Suprapubic skin (tissue), 4 donors: Measurements from ENCODE around the gene CNOT11. TPM values are rescaled to one million over a fixed set of nuclear protein-coding genes. Genes with fewer than 3 reads are reported as not detected.

Source experiments
- DNase-seq, 2 donors: peaks; one replicate each; pipeline ENCODE4 v3.0.0-alpha.2; 2019; ENCODE audit warnings: low spot score in 2 of 2
- H3K27ac ChIP-seq: fragments of 200-600 bp; sonication (generic); one replicate; pipeline ENCODE4 v1.5.1; 2019
- H3K27me3 ChIP-seq: fragments of 200-600 bp; sonication (generic); one replicate; pipeline ENCODE4 v1.5.1; 2019
- H3K36me3 ChIP-seq: fragments of 200-600 bp; sonication (generic); one replicate; pipeline ENCODE4 v1.5.1; 2019
- H3K4me1 ChIP-seq: fragments of 200-600 bp; sonication (generic); one replicate; pipeline ENCODE4 v1.5.1; 2019
- H3K4me3 ChIP-seq: fragments of 200-600 bp; sonication (generic); one replicate; pipeline ENCODE4 v1.5.1; 2019; ENCODE audit warnings: mild to moderate bottlenecking
- H3K9me3 ChIP-seq: fragments of 200-600 bp; sonication (generic); one replicate; pipeline ENCODE4 v1.5.1; 2019
- EP300 ChIP-seq: sonication (generic); formaldehyde crosslinking; IDR thresholded peaks from one replicate; pipeline ENCODE4 v1.6.1; 2017; ENCODE audit warnings: antibody characterized with exemption
- POLR2A ChIP-seq, 2 donors: fragments of 450-650 bp; IDR thresholded peaks; one replicate each; pipeline ENCODE4 v1.6.1; 2017; ENCODE audit warnings: antibody characterized with exemption in 2 of 2, mild to moderate bottlenecking in 2 of 2, moderate library complexity in 2 of 2
- POLR2AphosphoS5 ChIP-seq, 3 donors: sonication (generic); formaldehyde crosslinking; IDR thresholded peaks; one replicate each; pipeline ENCODE4 v1.6.1; 2017; ENCODE audit warnings: antibody characterized with exemption in 3 of 3
- WGBS: methylation state at CpG from one replicate; pipeline ENCODE4 v1.1.5; 2018; 5-methylcytosine and 5-hydroxymethylcytosine counted together
- total RNA-seq, 4 donors: library from RNA; depleted of rRNA; stranded (reverse); fragments of >200 nt; gene quantifications; one replicate each; pipeline ENCODE4 v1.1.0, GENCODE V29; 2016
- TF ChIP-seq, protein P1 (sequence below), 2 donors: fragments of 200-600 bp in 1 of 2; fragments of 450-650 bp in 1 of 2; sonication (generic) in 1 of 2; IDR thresholded peaks; one replicate each; pipeline ENCODE4 v1.5.1; 2016 to 2019; ENCODE audit warnings: antibody characterized with exemption in 2 of 2, mild to moderate bottlenecking in 1 of 2, moderate library complexity in 1 of 2

Gene CNOT11
- 10 to 100 TPM; 24.9 to 32.7 (median 28.6) TPM for total RNA-seq

DNA sequence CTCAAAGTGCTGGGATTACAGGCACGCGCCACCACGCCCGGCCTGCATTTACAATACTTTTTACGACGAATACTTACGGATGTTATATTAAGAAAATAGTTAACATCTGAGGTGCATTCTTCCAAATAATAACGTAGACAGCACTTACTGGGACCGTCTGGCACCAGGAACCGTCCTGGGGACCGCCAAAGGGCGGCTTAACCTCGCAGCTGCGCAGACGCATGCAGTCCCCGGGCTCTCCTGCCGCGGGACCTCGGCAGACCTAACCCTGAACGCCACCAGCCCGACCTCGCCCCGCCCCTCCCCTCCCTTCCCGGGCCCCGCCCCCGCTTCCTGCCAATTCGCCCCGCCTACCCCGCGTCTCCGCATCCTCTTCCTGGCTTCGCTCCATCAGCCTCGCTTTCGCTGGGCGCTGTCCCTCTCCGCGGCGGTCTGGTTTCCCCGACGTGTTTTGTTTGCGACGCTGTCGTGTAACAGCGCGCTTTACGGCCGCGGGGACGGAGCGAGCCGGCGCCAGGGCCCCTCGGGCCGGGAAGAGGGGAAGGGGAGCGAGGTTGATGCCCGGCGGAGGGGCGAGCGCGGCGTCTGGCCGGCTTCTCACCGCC, at the start of gene CNOT11:
Gene CNOT11 (plus strand): TSS at position 479 of the 605 bp plus-strand sequence. CDS start 79 bp downstream, at position 558.
- Histone ChIP-seq H3K27me3 (no peaks in the 10 kb centered on the region), H3K36me3 (no peaks in the 10 kb centered on the region), H3K4me3 (peak within 1 kb of the TSS; percentile 79), H3K4me1 (peaks cover 44% of the 10 kb centered on the region), H3K9me3 (no peaks in the 10 kb centered on the region), H3K27ac (peak within 1 kb of the TSS; percentile 91)
- DNase-seq, result peak; percentile 98 to 99
- under 1% methylated on average over 21 of the region's 63 CpGs for WGBS
- TF ChIP-seq, protein P1, sequence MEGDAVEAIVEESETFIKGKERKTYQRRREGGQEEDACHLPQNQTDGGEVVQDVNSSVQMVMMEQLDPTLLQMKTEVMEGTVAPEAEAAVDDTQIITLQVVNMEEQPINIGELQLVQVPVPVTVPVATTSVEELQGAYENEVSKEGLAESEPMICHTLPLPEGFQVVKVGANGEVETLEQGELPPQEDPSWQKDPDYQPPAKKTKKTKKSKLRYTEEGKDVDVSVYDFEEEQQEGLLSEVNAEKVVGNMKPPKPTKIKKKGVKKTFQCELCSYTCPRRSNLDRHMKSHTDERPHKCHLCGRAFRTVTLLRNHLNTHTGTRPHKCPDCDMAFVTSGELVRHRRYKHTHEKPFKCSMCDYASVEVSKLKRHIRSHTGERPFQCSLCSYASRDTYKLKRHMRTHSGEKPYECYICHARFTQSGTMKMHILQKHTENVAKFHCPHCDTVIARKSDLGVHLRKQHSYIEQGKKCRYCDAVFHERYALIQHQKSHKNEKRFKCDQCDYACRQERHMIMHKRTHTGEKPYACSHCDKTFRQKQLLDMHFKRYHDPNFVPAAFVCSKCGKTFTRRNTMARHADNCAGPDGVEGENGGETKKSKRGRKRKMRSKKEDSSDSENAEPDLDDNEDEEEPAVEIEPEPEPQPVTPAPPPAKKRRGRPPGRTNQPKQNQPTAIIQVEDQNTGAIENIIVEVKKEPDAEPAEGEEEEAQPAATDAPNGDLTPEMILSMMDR (IDR thresholded peaks at IDR 0.05), result no peak
- peak in 1 of 2 donors; percentile 77 for TF ChIP-seq POLR2A (IDR thresholded peaks at IDR 0.05)
- TF ChIP-seq POLR2AphosphoS5 (IDR thresholded peaks at IDR 0.05), result peak in 2 of 3 donors; percentile 50 to 58
- no peak for TF ChIP-seq EP300

DNA sequence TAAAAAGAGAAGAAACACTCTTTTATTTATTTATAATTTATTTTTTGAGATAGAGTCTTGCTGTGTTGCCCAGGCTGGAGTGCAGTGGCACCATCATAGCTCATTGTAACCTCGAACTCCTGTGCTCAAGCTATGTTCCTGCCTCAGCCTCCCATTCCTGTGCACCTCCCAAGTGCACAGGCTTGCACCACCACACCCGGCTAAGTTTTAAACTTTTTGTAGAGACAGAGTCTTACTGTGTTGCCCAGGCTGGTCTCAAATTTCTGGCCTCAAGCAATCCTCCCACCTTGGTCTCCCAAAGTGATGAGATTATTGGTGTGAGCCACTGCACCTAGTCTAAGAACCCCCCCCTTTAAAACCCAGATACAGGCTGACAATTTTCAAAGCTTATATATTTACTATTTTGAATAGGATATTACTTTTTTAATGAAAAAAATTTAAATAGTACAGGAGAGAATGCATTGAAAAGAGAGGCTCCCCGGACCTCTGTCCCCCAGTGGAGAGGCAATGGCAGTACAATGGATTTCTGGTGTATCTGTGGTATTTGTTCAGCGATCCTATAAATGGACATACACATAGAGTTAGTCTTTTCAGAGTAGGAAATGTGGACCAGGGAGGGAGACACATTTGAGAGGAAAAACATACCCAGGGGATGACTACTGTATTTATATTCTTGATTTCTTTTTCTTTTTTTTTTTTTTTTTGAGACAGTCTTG, 48.1 kb upstream of the CNOT11 start:
- Histone ChIP-seq H3K9me3 (no peaks in the 10 kb centered on the region), H3K4me3 (no peak overlapping the region), H3K4me1 (peaks cover 6% of the 10 kb centered on the region), H3K27ac (no peak overlapping the region), H3K36me3 (no peaks in the 10 kb centered on the region), H3K27me3 (no peaks in the 10 kb centered on the region)
- DNase-seq, result no peak
- TF ChIP-seq EP300 (no peak), POLR2AphosphoS5 (IDR thresholded peaks at IDR 0.05) (no peak), POLR2A (IDR thresholded peaks at IDR 0.05) (no peak)
- TF ChIP-seq, protein P1 (IDR thresholded peaks at IDR 0.05), result no peak
- WGBS, result 91% methylated on average over 4 of the region's 4 CpGs

DNA sequence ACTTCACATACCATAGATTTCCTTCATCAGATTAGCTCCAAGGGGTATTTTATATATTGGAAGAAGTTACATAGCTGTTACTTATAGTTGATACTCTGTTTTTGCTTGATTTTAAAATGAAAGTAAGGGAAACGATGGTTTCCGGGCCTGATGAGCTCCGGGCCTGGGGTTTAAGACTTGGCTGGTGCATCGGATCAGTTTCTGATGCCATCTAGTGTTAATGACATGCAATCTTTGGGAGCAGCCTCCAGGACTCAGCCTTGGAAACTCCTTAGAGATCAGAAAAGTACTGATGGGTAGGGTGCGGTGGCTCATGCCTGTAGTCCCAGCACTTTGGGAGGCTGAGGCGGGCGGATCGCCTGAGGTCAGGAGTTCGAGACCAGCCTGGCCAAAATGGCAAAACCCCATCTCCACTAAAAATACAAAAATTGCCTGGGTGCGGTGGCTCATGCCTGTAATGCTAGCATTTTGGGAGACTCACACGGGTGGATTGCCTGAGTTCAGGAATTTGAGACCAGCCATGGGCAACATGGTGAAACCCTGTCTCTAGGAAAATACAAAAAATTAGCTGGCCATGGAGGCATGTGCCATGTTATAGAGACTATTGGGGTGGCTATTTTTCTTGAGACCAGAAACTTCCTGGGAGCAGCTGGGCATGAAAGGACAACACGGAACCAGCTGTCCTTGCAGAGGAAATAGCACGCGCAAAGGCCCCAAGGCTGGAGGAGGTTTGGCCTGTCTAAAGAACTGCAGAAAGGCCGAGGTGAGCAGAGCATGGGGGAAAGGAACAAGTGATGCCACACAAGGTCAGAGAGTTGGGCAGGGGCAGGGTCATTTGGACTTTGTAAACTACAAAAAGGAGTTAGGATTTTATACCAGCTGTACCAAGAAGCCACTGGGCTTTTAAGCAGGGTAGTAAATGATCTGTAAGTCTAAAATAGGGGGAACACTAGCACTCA, 46.9 kb upstream of the CNOT11 start:
- H3K27ac ChIP-seq, result no peak overlapping the region
- H3K9me3 ChIP-seq, result no peaks in the 10 kb centered on the region
- TF ChIP-seq EP300, result no peak
- TF ChIP-seq, protein P1 (IDR thresholded peaks at IDR 0.05), result peak in 1 of 2 donors; percentile 50
- no peak for TF ChIP-seq POLR2A (IDR thresholded peaks at IDR 0.05)
- H3K27me3 ChIP-seq, result no peaks in the 10 kb centered on the region
- peaks cover 3% of the 10 kb centered on the region for H3K4me1 ChIP-seq
- H3K36me3 ChIP-seq, result no peaks in the 10 kb centered on the region
- 42% methylated on average over 15 of the region's 15 CpGs for WGBS
- H3K4me3 ChIP-seq, result peak overlapping the region; percentile 14
- DNase-seq, result peak in 1 of 2 donors; percentile 71

DNA sequence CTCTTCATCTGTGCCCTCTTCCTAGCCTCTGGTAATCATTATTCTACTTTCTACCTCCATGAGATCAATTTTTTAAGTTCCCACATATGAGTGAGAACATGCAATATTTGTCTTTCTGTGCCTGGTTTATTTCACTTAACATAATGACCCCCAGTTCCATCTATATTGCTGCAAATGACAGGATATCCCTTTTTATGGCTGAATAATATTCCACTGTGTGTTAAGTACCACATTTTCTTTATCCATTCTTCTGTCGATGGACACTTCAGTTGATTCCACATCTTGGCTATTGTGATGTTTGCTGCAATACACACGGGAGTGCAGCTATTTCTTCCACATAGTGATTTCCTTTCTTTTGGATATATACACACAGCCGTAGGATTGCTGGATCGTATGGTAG, 43.9 kb upstream of the CNOT11 start:
- no peak for DNase-seq
- WGBS, result 73% methylated on average over 4 of the region's 4 CpGs
- no peaks in the 10 kb centered on the region for H3K9me3 ChIP-seq
- H3K27me3 ChIP-seq, result no peaks in the 10 kb centered on the region
- H3K36me3 ChIP-seq, result no peaks in the 10 kb centered on the region
- H3K27ac ChIP-seq, result no peak overlapping the region
- H3K4me1 ChIP-seq, result no peaks in the 10 kb centered on the region
- H3K4me3 ChIP-seq, result no peak overlapping the region
- no peak for TF ChIP-seq POLR2A (IDR thresholded peaks at IDR 0.05)
- no peak for TF ChIP-seq POLR2AphosphoS5 (IDR thresholded peaks at IDR 0.05)
- TF ChIP-seq, protein P1 (IDR thresholded peaks at IDR 0.05), result no peak
- no peak for TF ChIP-seq EP300
